HG03139 (cell line): Measurements from ENCODE around the gene MZB1.
"Not testable (repeated sequence)": the region's sequence is repeated elsewhere in the genome, so short reads cannot be mapped to it uniquely, and the experiment has no call there.

Experiments
- ATAC-seq: cut with Tn5 transposase; IDR thresholded peaks from one replicate; pipeline ENCODE4 v1.9.1; 2021; ENCODE audit not compliant: unreplicated experiment

The MZB1 gene

DNA sequence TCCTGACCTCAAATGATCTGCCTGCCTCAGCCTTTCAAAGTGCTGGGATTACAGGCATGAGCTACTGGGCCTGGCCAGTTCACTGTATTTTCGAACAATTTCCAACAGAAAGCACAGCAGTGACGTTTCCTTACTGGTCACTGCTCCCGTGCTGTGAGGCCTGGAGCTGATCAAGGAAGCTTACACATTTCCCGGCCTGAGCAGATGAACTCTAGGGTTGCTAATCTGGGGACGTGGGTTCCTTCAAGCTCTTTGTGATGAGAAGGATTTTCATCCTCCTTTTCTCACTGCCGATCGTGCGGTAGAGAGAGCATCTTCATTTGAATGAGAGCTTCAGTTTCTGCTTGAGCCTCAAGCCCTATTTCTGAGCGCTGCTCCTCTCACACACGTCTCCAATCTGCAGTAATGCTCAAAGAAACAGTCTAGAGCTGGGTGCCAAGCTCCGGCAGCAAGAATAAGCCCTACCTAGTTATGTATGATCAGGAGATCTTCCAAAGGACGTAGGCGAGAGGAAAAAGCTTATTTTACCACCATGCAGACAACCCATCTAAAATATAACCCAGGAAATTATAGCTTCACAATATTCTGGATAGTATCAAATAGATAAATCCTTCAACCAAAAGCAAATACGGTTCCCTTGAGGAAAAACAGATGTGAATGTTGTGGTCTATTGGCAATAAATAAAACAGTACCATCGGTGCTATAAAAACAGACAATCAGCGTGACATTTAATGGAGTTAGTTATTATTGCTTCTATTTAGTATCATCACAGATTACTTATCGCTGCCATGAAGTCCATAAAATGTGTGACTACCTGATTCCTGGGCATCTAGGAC lies 21.5 kb upstream of the MZB1 start:
- no peak for ATAC-seq

DNA sequence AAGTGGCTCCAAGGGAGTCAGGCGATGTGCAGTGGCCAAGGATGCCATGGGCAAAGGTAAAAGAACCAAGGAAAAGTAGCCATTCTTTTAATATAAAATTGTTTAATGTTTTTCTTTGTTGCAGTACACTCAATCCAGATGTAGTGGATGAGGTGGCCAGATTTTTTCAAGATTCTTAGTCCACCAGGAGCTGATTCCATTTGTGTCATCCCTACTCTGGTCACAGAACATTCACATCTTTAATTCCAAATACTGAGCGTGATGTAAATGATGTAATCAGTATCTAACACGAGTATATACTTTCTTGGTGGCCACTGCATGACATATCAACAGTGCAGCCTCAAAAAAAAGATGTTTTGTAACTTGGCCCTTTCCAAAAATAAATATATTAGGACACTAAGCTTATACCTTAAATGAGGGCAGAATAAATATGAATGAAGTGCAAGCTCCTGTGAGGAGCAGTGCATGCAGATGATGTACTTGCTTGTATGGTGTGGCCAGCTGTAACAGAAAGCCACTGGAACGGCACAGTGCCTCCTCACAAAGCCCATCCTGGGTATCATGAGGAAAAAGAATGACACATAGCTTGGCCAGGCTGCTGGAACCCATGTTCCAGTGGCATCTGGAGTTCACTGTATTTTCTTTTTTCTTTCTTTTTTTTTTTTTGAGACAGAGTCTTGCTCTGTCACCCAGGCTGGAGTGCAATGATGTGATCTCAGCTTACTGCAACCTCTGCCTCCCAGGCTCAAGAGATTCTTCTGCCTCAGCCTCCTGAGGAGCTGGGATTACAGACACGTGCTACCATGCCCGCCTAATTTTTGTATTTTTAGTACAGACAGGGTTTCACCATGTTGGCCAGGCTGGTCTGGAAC lies 20.6 kb upstream of the MZB1 start:
- ATAC-seq: no peak

DNA sequence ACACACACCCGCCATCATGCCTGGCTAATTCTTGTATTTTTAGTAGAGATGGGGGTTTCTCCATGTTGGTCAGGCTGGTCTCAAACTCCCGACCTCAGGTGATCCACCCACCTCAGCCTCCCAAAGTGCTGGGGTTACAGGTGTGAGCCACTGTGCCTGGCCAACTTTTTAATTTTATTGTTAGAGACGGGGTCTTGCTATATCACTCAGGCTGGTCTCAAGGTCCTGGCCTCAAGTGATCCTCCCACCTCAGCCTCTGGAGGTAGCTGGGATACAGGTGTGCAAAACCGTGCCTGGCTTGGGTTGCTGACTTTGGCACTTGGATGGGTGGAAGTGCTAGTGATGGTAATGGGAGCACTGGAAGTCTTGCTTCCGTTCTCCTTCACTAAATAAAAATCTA lies 19.4 kb upstream of the MZB1 start:
- not testable (repeated sequence) for ATAC-seq

DNA sequence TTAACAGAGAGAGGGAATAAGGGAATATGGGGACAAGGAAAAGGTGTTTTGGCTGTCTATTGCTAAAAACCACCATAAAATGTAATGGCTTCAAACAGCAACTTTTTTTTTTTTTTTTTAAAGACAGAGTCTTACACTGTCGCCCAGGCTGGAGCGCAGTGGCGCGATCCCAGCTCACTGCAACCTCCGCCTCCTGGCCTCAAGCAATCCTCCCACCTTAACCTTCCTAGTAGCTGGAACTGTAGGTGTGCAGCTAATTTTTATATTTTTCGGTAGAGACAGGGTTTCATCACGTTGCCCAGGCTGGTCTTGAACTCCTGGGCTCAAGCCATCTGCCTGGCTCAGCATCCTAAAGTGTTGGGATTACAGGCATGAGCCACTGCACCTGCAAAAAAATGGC lies 18.5 kb upstream of the MZB1 start:
- ATAC-seq: no peak

DNA sequence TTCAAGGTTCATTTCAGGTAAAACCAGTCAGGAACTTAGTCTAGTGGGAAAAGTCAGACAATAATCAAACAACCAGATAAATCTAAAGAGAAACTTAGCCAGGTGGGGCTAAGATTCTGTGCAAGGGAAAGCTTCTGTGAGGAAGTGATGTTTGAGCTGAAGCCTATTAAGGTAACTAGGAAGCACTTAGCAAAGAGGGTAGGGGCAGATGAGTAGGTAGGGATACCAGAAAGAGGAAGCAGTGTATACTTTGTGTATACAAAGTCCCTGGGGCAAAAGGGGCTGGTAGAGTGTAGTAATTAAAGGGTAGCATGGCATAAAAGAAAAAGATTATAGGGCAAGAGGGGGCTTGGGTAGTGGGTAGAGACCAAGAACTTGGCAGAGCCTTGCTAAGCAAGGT lies 17.8 kb upstream of the MZB1 start:
- no peak for ATAC-seq

DNA sequence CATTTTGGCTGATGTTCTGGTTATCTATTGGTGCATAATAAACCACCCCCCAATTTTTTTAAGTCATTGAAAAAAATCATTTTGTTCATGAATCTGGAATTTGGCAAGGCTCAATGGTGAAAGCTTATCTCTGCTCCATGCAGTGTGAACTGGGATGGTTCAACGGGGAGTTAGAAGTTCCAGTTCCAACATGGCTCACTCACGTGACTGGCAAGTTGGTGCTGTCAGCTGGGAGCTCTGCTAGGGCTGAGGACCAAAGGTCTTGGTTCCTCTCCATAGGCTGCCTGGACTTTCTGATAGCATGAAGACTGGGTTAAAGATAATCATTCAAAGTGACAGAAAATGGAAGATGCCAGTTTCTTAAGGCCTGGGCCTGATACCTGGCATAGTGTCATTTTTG lies 17.2 kb upstream of the MZB1 start:
- ATAC-seq: no peak

DNA sequence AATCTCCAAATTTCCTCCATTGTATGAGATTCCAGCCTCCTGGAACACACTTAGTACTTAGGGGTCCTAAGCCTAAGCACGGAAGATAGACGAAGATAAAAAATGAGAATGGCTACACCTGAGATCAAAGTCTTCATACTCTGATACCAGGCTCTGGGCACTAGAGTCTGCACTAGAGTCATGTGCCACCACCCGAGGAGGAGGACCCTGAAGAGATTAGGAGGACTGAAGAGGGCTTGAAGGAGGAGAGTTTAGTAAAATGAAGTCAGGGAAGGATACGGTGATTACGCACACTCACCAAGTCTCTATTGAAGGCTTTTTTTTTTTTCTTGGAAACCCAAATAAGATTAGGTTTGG lies 14.7 kb upstream of the MZB1 start:
- ATAC-seq: no peak

DNA sequence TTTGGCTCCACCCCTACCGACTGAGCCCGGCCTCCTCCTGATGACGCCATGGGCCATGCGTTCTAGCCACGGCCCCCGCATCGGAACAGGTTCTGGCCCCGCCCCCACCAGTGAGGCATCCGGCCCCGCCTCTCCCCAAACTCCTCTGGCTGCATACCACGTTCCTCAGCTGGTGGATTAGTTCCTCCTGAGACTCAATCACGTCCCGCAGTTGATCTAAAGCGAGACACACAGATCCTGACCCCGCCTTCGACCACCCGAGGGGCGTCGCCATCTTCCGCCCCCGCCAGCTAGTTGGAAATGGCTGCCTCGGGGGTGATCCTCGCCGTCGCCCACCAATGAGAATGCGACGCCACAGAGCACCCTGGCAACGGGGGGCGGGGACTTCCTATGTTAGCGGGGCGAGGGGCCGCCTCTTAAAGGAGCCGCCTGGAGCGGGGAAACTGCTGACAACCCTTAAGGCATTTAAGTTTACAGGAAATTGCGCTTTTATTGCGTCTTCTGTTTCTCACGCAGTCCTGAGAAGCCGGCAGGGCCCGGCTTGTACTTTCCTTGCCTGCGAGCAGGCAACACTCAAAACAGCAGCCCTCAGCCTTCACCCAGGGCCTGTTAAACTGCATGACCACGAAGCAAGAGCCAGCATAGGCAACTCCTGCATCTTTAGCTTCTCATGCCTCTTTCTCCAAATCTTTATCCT lies 14.2 kb upstream of the MZB1 start, which contains the start of gene SPATA24:
TSS of gene SPATA24 (minus strand) at position 303 of the 697 bp plus-strand sequence. CDS start at position 274, 29 bp downstream.
- peak; percentile 79 for ATAC-seq

DNA sequence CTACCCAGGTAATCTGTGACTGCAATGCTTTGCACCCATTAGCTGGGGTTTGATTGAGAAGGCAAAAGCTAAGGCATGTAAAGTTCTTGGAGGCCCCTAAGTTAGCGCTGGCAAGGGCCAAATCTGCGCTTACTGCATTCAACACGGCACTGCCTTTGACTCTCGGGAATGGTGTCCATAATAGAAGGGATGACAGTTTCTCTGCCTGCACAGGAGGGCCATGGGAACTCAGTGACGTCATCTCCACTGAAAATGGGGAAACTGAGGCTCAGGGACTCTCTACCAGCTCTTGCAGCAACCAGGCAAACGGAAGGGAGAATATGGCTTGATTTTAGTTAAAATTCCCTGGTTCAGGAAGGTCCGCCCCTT lies 13.7 kb upstream of the MZB1 start:
- ATAC-seq: no peak

DNA sequence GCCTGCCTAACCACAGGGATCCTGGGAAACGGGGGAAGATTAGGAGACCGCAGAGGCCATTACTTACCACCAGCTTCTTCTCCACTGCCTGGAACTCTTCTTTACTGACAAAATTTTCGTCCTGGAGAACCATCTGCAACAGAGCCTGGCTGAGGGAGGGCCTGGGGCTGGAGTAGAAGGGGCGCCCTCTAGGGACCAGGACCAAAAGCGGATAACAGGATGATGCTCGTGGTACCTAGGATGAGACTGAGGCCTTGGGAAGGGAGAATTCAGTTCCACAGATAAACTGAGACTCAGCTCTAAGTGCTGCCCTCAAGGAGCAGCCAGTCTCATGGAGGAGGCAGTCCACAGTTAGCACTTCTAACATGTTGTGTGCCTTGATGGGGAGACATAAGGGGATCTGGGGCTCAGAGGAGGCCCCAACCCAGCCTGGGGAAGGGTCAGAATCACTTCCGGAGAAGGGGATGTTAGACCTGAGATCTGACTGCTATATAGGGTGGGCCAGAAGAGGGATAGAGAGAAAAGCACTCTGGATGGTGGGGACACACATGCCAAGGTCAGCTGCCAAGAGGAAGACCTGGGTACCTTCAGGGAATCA lies 12.9 kb upstream of the MZB1 start:
- ATAC-seq: no peak

DNA sequence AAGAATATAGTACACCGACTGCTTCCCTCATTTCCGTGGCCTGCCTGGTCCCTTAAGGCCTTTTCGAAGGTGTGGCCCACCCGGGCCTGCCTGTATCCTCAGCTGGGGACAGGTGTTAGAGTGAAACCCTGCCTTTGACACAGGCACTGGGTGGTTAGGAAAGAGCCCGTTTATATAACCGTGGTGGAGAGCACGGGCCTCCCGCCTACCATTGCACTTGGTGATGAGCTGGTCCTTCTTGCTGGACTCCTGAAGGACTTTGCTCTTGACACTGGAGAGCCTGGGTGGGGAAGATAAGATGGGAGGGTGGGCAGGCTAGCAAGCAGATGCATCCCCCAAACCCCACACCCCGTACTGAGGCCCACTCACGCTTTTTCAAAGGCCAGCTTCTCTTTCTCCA lies 11.8 kb upstream of the MZB1 start:
- ATAC-seq: no peak

DNA sequence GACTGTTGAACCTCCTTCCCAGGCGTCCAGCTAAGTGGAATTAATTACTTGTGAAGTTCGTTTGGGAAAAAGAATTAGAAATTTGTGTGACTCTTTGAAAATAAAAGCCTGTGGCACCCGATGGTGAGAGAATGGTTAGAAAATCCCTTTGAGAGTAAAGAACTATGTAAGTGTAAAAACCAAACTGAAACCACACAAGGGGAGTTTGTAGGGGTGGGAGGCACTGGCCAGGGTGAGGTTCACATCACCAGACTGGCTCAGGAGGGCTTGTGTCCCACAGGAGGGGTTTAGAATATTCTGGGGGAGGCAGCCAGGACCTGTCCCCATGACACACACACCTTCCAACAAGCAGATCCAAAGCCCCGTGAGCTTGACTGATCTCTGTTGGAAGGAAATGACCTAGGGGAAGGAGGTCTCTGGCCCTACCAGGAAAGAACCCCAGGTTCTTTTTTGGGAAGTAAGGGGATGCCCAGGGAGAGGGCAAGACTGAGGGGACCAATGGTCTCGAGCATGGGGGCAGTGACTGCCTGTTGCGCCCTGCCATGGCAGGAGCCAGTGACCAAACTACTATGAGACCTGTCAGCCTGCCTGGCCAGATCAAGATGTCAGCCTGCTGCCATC lies 9.9 kb upstream of the MZB1 start:
- ATAC-seq: no peak

DNA sequence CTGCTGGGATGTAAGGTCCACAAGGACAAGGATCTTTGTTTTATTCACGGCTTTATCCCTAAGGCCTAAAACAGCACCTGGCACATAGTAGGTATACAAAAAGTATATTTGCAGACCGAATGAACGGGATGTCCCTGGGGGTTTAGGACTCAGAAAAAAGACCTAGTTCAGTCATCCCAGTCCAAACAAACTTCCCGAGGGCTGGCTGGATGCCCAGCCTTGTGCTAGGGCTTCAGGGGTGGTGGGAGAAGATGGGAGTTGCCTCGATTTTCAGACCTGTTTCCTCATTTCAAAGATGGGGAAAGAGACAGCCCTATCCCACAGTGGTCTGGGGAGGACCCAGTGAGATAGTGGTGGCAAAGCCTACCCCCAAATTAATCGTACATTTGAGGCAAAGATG lies 8.2 kb upstream of the MZB1 start:
- ATAC-seq: no peak

DNA sequence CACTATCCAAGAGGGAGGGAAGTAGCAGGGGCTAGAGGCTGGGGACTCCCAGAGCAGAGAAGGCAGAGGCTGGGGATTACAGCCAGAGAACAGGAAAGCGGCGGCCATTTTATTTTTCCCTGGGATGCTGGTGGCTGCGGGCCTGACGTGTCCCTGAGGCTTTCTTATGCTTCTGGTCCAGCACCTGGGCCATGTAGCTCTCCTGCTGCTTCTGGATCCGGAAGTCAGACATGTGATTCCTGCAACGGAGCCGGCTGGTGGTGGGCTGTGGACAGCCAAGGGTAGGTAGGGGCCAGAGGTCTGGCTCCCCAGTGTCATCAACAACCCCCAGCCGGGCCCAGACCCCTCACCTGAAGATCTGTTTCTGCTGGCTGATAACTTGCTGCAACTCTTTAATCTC lies 7.0 kb upstream of the MZB1 start:
- no peak for ATAC-seq

DNA sequence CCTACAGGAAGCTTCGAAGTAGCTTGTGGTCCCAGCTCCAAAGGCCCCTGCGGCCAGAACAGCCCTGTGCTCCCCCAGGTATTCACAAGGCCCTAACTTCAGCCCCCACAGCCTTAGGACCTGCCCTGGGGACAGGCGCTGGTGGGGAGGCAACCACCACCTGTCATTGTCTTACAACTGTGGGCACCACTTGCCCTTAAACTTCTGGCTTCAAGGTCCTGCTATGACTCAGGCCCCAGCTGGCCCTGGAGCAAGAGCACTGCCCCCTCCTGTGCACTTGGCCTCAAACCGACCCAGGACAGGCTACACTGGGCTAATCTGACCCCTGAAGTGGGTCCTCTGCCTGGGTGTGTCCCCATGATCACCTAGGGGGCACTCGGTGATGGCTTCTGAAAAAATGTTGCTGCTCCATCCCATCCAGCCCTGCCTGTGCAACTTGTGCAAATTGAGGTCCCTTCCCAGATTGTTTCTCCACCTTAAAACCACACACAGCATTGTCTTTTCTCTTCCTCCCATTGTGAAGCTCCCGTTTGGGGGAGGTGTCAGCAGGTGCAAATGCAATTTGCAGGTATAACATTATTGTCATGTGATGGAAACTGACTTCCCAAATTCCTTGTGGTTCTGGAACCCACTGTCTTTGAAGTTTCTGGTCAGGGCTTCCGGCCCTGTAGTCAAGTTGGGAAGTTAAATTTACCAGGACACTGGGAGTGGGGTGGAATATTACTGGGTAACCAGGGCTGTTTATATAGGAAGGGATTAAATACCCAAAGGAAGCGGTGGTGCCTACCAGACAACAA lies 6.3 kb upstream of the MZB1 start:
- ATAC-seq: no peak

DNA sequence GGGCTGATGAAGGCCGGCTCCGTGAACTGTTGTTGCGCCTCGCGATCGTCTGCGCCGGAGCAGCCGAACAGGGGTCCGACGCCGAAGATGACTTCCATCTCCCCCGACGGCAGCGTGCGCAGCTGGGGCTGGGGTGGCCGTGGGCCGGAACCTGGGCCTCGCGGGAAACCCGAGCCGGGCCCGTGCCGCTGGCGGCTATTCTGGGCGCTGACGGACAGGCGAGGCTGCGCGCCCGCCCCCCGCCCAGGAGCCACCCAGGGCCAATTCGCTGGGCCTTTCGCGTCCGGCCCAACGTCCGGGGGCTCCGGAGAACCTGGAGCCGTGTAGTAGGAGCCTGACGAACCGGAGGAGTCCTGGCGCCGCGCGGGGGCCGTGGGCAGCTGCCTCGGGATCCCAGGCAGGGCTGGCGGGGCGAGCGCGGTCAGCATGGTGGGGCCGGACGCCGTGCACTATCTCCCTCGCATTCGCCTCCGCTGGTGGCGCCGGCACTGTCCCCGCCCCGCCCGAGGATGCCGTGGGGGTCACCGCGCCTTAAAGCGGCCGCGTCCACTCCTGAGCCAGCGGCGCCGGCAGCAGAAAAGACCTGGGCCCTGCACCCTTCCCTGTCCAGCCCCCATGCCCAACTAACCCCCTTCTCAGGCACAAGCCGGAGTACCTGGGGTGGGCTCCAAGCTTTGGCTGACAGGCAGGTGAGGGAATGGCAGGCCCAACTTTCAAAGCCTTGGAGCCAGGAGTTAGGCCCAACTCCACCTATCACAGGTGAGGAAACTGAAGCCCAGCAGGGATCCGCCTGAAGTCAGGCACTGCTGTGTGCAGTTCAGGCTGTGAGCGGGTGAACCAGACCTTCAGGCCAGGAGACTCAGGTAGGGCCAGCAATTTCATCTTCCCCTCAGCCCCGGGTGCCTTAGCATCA lies 5.2 kb upstream of the MZB1 start, which contains the start of gene PROB1:
TSS of gene PROB1 (minus strand) at position 451 of the 913 bp plus-strand sequence. CDS start at position 428, 23 bp downstream.
- no peak for ATAC-seq

DNA sequence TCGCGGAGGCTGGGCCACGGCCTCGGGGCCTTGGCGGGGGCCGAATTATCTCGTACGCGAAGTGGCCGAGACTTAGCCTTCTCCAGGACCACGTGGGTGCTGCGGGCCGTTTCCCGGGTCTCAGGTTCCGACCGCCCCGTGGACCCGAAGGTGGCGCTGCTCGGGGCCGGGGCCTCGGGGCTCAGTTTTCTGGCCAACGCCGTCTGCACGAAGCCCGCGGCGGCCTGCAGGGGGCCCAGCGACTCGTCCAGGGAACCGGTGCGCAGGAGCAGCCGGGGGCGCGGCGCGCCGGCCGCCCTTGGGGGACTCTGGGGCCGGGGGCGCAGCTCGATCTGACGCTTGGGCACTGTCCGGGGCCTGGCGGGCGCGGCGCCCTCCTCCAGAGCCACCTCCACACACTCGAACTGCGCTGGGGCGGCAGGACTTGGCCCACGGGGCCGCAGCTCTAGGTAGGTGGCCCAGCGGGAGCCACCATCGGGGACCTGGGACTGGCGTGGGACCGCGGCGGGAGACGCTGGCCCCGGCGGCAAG lies 4.5 kb upstream of the MZB1 start:
- no peak for ATAC-seq

DNA sequence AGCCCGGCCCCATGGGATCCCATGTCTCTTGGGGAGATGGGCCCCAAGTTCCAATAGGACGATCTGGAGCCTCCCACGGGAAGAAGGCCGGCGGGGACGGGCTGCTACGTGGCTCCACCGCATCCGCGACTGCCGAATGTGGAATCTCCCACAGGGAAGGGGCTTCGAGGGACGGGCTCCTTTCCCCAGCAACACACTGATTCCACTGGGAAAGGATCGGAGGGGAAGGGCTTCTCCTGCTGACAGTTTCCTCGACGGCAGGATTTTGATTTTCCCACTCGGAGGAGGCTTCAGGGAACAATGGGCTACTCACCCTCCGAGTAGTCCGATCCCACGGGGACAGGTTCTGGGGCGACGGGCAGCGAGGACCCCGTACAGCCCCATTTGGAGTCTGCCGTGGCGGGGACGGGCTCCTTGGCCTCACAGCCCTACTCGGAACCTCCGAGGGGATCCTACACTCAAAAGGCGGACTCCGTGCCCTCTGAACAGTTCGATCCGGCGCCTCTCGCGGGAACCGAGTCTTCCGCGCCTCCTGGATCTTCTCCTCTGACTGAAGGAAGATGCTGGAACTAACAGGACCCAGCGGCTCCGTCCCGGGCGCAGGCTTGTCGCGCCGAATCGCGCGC lies 3.9 kb upstream of the MZB1 start:
- ATAC-seq: no peak
